Activated T-helper 1 cell treated with anti-CD3 and anti-CD28 coated beads, Interleukin-2, amount 50 U/mL, for 16 hours (primary cell): ENCODE measurements around the gene NPTX1.

Experiments
- DNase-seq, 2 donors: peaks; one replicate each; pipeline ENCODE4 v3.0.0-alpha.2; 2020; ENCODE audit warnings: low read depth in 1 of 2, low spot score in 1 of 2

The NPTX1 gene

DNA sequence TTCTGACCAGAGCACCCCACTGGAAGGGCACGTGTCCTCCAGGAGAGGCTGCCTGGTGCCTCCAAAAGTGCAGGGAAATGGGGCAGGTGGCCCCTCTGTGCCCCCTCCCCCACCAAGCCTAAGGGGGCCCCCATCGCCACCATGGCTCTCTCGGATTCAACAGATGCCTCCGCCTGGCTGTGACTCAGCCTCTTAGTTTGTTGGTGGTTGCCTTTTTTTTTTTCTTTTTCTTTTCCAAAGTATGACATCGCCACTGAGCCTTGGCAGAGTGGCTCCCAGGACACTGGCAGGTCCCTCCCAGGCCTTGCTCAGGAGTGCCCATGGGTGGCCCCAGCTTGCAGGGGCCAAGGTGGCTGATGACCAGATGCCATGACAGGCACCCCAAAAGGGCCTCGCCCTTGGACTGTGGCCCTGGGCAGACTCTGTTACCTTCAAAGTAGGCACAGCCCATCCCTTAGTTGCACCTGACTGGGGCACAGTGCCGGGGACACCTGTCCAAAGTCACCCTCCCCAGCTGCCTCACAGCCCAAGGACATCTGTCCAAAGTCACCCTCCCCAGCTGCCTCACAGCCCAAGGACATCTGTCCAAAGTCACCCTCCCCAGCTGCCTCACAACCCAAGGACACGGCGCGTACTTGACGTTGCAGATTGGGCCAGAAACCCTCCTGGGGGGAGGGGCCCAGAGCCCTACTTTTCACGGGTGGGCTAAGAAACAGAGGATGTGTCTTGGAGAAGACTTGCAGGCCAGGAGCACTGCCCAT lies 29.6 kb downstream of the NPTX1 start:
- DNase-seq: no peak

GRCh38 chr17:80445726-80446110 lies 30.7 kb downstream of the NPTX1 start:
- no peak for DNase-seq

DNA sequence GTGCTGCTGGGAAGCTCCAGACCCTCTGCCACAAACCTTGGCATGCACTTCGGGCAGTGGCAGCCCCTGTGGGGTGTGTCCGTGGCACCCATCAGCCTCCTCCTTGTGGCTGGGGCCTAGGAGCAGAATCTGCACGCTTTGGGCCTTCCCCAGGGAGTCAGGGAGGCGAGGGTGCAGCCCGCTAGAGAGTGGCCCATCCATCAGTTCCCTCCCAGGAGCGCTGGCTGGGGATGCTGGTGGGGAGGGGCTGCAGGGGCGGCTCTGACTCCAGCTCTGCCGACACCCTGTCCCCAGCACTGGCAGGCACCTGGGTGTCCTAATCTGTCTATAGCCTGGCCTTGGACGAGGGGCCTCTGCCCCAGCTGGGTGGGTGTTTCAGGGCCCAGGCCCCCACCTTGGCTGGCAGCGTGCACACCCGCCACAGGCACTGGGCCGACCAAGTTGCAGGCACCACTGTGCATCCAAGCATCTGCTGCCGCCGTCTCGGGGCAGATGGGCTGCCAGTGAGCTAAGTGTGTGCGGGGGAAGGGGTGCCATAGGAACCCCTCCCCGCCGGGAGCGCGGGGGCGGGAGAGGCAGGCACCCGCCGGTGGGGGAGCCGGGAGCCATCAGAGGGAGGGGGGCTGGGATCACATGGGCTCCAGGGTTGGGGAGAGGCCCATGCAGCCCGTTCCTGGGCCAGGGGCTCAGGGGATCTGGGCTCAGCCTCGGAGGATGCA lies 31.2 kb downstream of the NPTX1 start:
- DNase-seq: no peak

- DNase-seq: no peak
These were observed 31.8 kb downstream of the NPTX1 start for GRCh38 chr17:80444644-80444979.

DNA sequence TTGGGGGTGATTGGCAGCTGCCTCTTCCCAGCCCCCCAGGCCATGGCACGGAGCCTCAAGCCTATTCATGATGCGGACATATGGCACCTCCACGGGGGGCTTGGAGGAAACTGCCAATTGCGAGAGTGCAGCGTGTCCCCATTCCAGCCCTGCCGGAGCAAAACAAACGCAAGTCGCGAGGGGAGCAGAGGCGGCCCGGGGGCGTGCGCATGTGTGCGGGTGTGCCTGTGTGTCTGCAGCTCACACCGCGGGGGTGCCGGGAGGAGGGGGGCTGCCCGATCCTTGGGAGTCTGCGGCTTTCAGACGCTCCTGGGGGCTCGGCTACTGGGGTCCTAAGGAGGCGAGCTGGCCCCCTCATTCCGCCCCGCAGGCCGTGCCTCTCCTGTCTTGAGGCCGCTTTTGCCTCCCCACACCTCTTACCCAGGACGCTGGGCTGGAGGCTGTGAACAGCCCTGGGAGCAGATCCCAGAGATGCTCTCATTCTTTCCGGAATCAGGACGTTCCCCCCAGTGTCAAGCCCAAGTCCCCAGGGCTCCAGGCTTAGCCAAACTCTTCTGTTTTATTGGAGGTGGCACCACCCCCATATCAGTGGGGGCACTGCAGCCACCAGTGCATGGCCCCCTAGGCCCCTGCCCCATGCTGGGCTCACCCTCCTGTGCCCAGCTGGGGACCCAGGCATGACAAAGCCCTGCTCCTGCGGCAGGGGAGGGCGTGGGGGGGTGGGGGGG lies 32.3 kb downstream of the NPTX1 start:
- DNase-seq: no peak

DNA sequence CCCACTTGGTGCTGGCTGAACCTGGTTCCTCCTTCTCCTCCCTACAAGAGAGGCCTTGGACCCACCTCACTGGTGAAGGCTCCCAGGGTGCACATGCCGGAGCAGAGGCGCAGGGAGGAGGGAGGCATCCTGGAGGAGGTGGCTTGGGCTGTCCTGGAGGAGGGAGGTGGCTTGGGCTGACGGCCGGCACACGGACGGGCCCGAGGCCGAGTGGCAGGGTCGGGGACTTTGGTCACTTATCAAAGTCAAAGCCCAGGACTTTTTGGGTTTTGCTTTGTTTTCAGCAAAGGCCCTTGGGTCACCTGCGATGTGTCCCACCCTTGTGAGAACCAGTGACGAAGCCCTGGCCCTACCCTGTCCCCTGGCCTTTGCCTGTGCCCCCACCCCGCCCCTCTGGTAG lies 32.9 kb downstream of the NPTX1 start:
- no peak for DNase-seq

DNA sequence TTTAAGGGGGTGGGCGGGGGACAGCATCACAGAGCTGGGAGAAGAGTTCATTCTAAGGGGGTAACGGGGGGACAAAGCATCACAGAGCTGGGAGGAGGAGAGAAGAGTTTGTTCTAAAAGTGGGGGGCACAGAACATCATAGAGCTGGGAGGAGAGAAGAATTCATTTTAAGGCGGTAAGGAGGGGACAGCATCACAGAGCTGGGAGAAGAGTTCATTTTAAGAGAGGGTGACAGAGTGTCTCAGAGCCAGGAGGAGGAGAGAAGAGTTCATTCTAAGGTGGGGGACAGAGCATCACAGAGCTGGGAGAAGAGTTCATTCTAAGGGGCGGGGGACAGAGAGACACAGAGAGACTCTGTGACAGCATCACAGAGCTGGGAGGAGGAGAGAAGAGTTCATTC lies 33.6 kb downstream of the NPTX1 start:
- no peak for DNase-seq

DNA sequence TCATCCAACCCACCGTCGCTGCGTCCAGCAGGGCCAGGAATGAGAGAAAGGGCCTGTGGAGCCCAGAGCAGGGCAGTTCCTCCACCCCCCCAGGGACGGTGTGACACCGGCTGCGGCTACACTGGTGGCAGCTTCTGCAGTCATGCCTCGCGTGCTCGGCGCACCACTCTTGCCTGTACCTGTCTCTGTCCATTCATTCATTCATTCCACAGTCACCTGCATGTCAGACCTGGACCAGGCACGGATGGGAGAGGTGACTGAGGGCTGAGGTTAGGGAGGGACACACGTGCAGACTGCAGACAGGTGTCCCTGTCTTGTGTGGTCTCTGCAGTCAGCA lies 34.1 kb downstream of the NPTX1 start:
- DNase-seq: no peak

- DNase-seq: no peak
These were observed 34.6 kb downstream of the NPTX1 start for GRCh38 chr17:80441598-80442322.

DNA sequence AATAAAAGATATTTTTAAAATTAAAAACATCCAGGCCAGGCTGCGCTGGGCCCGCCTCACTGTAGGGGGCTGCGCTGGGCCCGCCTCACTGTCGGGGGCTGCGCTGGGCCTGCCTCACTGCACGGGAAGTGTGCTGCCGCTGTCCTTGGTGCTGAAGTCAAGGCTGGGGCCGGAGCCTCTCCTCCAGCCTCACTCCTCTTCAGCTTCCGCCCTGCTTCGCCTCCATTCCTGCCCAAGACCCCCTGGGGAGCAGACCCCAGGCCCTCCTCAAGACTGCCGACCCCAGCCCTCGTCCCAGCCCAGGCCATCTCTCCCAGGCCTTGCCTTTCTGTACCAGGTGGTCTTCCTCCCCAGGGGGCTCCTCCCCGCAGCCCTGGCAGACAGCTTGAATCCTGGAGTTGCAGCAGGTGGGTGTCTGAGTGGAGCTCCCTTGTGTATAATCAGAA lies 35.3 kb downstream of the NPTX1 start:
- DNase-seq: peak; percentile 16 to 22

- DNase-seq: no peak
These were observed 36.9 kb downstream of the NPTX1 start for GRCh38 chr17:80439499-80439898.

DNA sequence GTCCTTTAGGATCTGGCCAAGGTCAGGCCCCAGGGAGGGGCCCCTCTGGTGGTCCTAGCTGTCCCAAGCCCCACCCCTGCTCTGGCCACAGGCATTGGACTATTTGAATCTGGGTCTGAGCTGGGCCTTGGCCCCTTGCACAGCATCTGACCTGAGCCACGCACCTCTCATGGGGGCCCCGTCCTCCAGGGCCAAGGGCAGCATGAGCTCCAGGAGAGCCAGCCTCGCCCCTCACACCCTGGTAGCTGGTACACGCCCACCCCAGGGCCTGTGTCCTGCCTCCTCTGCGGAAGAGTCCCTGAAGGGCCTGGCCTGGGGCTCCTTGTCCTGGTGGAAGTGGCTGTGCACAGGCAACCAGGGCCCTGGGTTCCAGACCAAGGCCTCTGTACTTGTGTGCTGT lies 37.6 kb downstream of the NPTX1 start:
- no peak for DNase-seq

DNA sequence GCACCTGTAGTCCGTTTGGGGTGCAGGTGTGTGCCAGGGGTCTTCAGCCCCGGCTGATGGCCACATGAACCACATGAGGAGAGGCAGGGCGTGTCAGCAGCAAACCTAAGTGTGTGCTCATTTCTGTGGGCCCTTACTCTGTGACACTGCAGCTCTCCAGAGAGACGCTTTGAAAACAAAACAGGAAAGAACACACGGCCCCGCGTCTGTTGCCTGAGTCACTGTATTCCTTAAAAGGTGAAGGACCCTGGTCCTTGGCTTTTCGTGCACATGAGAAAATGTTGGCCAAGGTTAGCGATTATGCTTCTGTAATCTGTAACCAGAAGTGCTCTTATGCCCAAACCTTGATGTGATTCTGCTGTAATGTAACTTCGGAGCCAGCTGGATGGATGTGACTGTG lies 38.9 kb downstream of the NPTX1 start:
- no peak for DNase-seq

- DNase-seq: no peak
These were observed 42.3 kb downstream of the NPTX1 start for GRCh38 chr17:80433916-80434666.

DNA sequence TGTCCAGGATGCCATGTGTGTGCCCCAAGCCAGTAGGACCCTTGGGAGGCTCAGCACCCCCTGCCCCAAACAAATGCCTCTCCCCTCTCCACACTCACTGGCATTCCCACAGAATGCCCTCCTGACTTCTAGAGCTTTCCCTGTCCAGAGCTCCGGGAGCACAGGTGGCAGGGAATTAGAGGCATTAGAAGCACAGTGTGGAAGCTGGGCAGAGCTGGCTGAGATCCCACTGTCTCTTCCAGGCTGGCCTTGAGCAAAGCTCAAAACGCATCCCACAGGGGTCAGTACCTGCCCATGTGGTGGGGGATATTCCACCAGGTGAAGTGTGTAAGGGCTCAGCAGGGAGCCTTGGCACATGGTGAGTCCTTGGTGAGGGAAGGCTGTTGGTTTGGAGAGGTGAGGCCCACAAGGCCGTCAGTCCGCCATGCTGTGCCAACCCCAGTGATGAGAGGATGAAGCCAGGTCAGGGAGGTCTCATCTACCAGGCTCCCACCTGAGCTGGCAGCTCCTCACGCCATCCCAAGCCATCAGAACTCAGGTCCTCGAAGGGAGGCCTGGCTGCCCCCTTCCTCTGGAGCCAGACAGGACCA lies 43.4 kb downstream of the NPTX1 start:
- DNase-seq: no peak

GRCh38 chr17:80432350-80432955 lies 44.0 kb downstream of the NPTX1 start:
- DNase-seq: no peak

- no peak for DNase-seq
These were observed 44.9 kb downstream of the NPTX1 start for GRCh38 chr17:80431246-80432195.

- no peak for DNase-seq
These were observed 45.8 kb downstream of the NPTX1 start for GRCh38 chr17:80430446-80431245.
